Measurements from ENCODE around the gene SIRPG.

- TF ChIP-seq KDM1A (IDR thresholded peaks at IDR 0.05; ENCODE audit: borderline replicate concordance) = no peak
- TF ChIP-seq BRCA1 (IDR thresholded peaks at IDR 0.05; ENCODE audit: low read depth, low read length) = no peak
- no peak for TF ChIP-seq CTCF (IDR thresholded peaks at IDR 0.05 in 2 of 3, conservative IDR thresholded peaks at IDR 0.05 in 1 of 3; ENCODE audit: control insufficient read depth in 2 of 3, extremely low read depth in 1 of 3, insufficient read depth in 1 of 3, low read depth in 3 of 3, low read length in 3 of 3)
- TF ChIP-seq USF2 (IDR thresholded peaks at IDR 0.05; ENCODE audit: borderline replicate concordance, low read depth, low read length) = no peak
- TF ChIP-seq YY1 (IDR thresholded peaks at IDR 0.05; ENCODE audit: low read depth, low read length) = no peak
- no peak for TF ChIP-seq POLR2AphosphoS5 (IDR thresholded peaks at IDR 0.05; ENCODE audit: low read length)
- no peak for TF ChIP-seq FOXK2 (IDR thresholded peaks at IDR 0.05)
- no peak for TF ChIP-seq POLR2A (IDR thresholded peaks at IDR 0.05; ENCODE audit: low read depth, low read length)
- no peak for TF ChIP-seq CBFB (IDR thresholded peaks at IDR 0.05; ENCODE audit: low read depth)
Measured at GRCh38 chr20:1627200-1627550, 30.4 kb downstream of the SIRPG start.

Data from GM12878 (cell line).